ENCODE data around the gene DPP8. TPM values are rescaled to one million over a fixed set of nuclear protein-coding genes. Genes with fewer than 3 reads are reported as not detected.

DPP8 gene
- total RNA-seq, 1 experiment from 2014 or later, result 42.0 TPM

DNA sequence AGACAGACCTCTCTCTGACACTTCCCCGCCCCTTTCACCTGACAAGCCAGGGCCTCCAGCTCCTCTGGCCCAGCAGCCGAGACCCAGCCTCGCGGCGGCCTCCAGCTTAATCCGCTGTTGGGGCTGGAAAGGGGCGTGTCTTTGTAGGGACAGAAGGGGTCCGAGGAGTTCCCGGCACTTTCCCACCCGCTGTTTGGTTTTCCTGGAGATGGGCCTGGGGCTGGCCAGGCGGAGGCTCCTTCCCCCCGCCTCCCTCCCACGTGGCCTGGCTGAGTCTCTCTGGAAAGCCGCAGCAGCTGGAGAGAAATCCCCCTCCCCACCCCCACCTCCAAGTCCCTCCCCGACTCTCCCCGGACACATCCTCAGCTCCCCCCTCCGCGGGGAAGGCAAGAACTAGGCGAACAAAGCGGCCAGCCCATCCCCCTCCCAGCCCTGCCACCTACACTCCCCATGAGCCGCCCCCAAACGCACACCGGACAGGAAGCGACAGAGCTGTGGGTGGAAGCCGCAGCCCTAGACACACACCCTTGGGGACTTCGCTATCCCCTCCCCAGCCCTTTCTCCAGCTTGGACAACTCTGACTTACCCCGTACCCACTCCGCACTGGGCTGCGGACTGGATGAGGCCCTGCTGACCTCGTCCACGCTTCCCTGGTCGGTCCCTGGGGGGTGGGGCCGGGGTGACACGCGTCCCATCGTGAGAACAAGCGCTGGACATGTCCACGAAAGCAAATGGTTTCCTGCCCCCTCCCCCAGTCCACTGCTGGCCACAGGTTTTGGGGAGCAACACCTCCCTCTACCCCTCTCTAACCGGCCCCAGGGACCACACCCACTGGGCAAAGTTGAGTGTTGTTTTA lies 95.9 kb downstream of the DPP8 start:
- DNase-seq, result no peak
- H3K9ac ChIP-seq (ENCODE audit: low read length), result no peak overlapping the region
- H3K9me3 ChIP-seq (ENCODE audit: low read length), result no peaks in the 10 kb centered on the region
- no peaks in the 10 kb centered on the region for H3K27me3 ChIP-seq (ENCODE audit: low read length)
- H3K79me2 ChIP-seq (ENCODE audit: low read length), result no peaks in the 10 kb centered on the region
- no peaks in the 10 kb centered on the region for H4K20me1 ChIP-seq (ENCODE audit: insufficient read depth, low read depth, low read length)
- H3K27ac ChIP-seq (ENCODE audit: low read length), result no peak overlapping the region
- H2AFZ ChIP-seq (ENCODE audit: low read length), result no peak overlapping the region
- no peak overlapping the region for H3K4me3 ChIP-seq (ENCODE audit: low read length)
- H3K36me3 ChIP-seq (ENCODE audit: insufficient read depth, low read length), result no peaks in the 10 kb centered on the region
- H3K4me2 ChIP-seq (ENCODE audit: low read depth, low read length, poor library complexity, severe bottlenecking), result no peak overlapping the region
- no peaks in the 10 kb centered on the region for H3K4me1 ChIP-seq (ENCODE audit: low read length)
- H3K9me2 ChIP-seq (replicated peaks; ENCODE audit: insufficient read depth, low read length), result no peaks in the 10 kb centered on the region

- Histone ChIP-seq H3K27ac (ENCODE audit: low read length) (no peak overlapping the region), H3K9ac (ENCODE audit: low read length) (no peak overlapping the region), H2AFZ (ENCODE audit: low read length) (no peak overlapping the region), H3K27me3 (ENCODE audit: low read length) (no peaks in the 10 kb centered on the region), H3K36me3 (ENCODE audit: insufficient read depth, low read length) (no peaks in the 10 kb centered on the region), H4K20me1 (ENCODE audit: insufficient read depth, low read depth, low read length) (no peaks in the 10 kb centered on the region), H3K4me2 (ENCODE audit: low read depth, low read length, poor library complexity, severe bottlenecking) (no peak overlapping the region), H3K79me2 (ENCODE audit: low read length) (no peaks in the 10 kb centered on the region), H3K9me2 (replicated peaks; ENCODE audit: insufficient read depth, low read length) (no peaks in the 10 kb centered on the region), H3K9me3 (ENCODE audit: low read length) (no peaks in the 10 kb centered on the region), H3K4me3 (ENCODE audit: low read length) (no peak overlapping the region), H3K4me1 (ENCODE audit: low read length) (no peaks in the 10 kb centered on the region)
- DNase-seq, result no peak
Measured at GRCh38 chr15:65420975-65421359, 96.5 kb downstream of the DPP8 start.

- DNase-seq, result no peak
- no peak overlapping the region for H3K9ac ChIP-seq (ENCODE audit: low read length)
- no peaks in the 10 kb centered on the region for H3K9me2 ChIP-seq (replicated peaks; ENCODE audit: insufficient read depth, low read length)
- no peak overlapping the region for H3K27ac ChIP-seq (ENCODE audit: low read length)
- no peak overlapping the region for H3K4me2 ChIP-seq (ENCODE audit: low read depth, low read length, poor library complexity, severe bottlenecking)
- H2AFZ ChIP-seq (ENCODE audit: low read length), result no peak overlapping the region
- no peaks in the 10 kb centered on the region for H3K4me1 ChIP-seq (ENCODE audit: low read length)
- no peaks in the 10 kb centered on the region for H4K20me1 ChIP-seq (ENCODE audit: insufficient read depth, low read depth, low read length)
- H3K9me3 ChIP-seq (ENCODE audit: low read length), result no peaks in the 10 kb centered on the region
- H3K36me3 ChIP-seq (ENCODE audit: insufficient read depth, low read length), result no peaks in the 10 kb centered on the region
- no peaks in the 10 kb centered on the region for H3K79me2 ChIP-seq (ENCODE audit: low read length)
- H3K27me3 ChIP-seq (ENCODE audit: low read length), result no peaks in the 10 kb centered on the region
- H3K4me3 ChIP-seq (ENCODE audit: low read length), result no peak overlapping the region
Measured at GRCh38 chr15:65418596-65418995, 98.9 kb downstream of the DPP8 start.

- H3K79me2 ChIP-seq (ENCODE audit: low read length), result no peaks in the 10 kb centered on the region
- no peaks in the 10 kb centered on the region for H4K20me1 ChIP-seq (ENCODE audit: insufficient read depth, low read depth, low read length)
- no peak overlapping the region for H3K27ac ChIP-seq (ENCODE audit: low read length)
- no peak overlapping the region for H2AFZ ChIP-seq (ENCODE audit: low read length)
- no peaks in the 10 kb centered on the region for H3K9me2 ChIP-seq (replicated peaks; ENCODE audit: insufficient read depth, low read length)
- no peak overlapping the region for H3K9ac ChIP-seq (ENCODE audit: low read length)
- no peaks in the 10 kb centered on the region for H3K4me1 ChIP-seq (ENCODE audit: low read length)
- H3K27me3 ChIP-seq (ENCODE audit: low read length), result no peaks in the 10 kb centered on the region
- no peak for DNase-seq
- H3K9me3 ChIP-seq (ENCODE audit: low read length), result no peaks in the 10 kb centered on the region
- H3K36me3 ChIP-seq (ENCODE audit: insufficient read depth, low read length), result no peaks in the 10 kb centered on the region
- H3K4me3 ChIP-seq (ENCODE audit: low read length), result no peak overlapping the region
- H3K4me2 ChIP-seq (ENCODE audit: low read depth, low read length, poor library complexity, severe bottlenecking), result no peak overlapping the region
Measured at GRCh38 chr15:65416845-65417416, 100.6 kb downstream of the DPP8 start.

- Histone ChIP-seq H3K27me3 (ENCODE audit: low read length) (no peaks in the 10 kb centered on the region), H4K20me1 (ENCODE audit: insufficient read depth, low read depth, low read length) (no peaks in the 10 kb centered on the region), H3K9ac (ENCODE audit: low read length) (no peak overlapping the region), H3K4me2 (ENCODE audit: low read depth, low read length, poor library complexity, severe bottlenecking) (no peak overlapping the region), H3K36me3 (ENCODE audit: insufficient read depth, low read length) (no peaks in the 10 kb centered on the region), H2AFZ (ENCODE audit: low read length) (no peak overlapping the region), H3K4me3 (ENCODE audit: low read length) (no peak overlapping the region), H3K27ac (ENCODE audit: low read length) (no peak overlapping the region), H3K4me1 (ENCODE audit: low read length) (no peaks in the 10 kb centered on the region), H3K9me3 (ENCODE audit: low read length) (no peaks in the 10 kb centered on the region), H3K79me2 (ENCODE audit: low read length) (no peaks in the 10 kb centered on the region), H3K9me2 (replicated peaks; ENCODE audit: insufficient read depth, low read length) (no peaks in the 10 kb centered on the region)
- DNase-seq, result no peak
Measured at GRCh38 chr15:65414841-65415621, 102.5 kb downstream of the DPP8 start.

DNA sequence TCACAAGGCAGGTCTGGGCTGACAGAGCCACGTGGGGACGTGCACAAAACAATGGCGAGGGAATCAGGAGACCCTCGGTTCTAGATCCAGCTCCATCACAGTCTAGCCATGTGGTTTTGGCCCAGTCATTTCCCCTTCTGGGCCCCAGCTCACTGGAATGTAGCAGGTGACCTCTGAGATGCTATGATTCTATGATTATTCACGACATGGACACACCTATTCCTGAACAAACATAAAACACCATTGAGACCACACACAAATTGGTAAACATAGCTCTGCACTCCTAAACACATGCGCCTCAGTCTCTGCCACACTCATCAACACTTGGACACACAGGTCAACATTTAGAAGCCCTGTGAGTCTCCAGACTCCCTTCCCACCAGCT lies 103.7 kb downstream of the DPP8 start:
- Histone ChIP-seq H3K27me3 (ENCODE audit: low read length) (no peaks in the 10 kb centered on the region), H3K36me3 (ENCODE audit: insufficient read depth, low read length) (no peaks in the 10 kb centered on the region), H2AFZ (ENCODE audit: low read length) (no peak overlapping the region)

GRCh38 chr15:65413051-65413759 lies 104.3 kb downstream of the DPP8 start:
- Histone ChIP-seq H3K4me1 (ENCODE audit: low read length) (peaks cover 18% of the 10 kb centered on the region), H2AFZ (ENCODE audit: low read length) (no peak overlapping the region), H3K79me2 (ENCODE audit: low read length) (no peaks in the 10 kb centered on the region), H3K4me2 (ENCODE audit: low read depth, low read length, poor library complexity, severe bottlenecking) (no peak overlapping the region), H3K9me2 (replicated peaks; ENCODE audit: insufficient read depth, low read length) (no peaks in the 10 kb centered on the region), H3K27me3 (ENCODE audit: low read length) (no peaks in the 10 kb centered on the region), H3K9me3 (ENCODE audit: low read length) (no peaks in the 10 kb centered on the region), H3K4me3 (ENCODE audit: low read length) (no peak overlapping the region), H3K9ac (ENCODE audit: low read length) (no peak overlapping the region), H3K36me3 (ENCODE audit: insufficient read depth, low read length) (no peaks in the 10 kb centered on the region), H3K27ac (ENCODE audit: low read length) (no peak overlapping the region), H4K20me1 (ENCODE audit: insufficient read depth, low read depth, low read length) (no peaks in the 10 kb centered on the region)
- DNase-seq, result no peak

More for the DNA sequence above, 103.7 kb downstream of the DPP8 start:
- no peak overlapping the region for H3K9ac ChIP-seq (ENCODE audit: low read length)
- no peak overlapping the region for H3K4me3 ChIP-seq (ENCODE audit: low read length)
- DNase-seq, result no peak
- no peak overlapping the region for H3K27ac ChIP-seq (ENCODE audit: low read length)
- no peak overlapping the region for H3K4me2 ChIP-seq (ENCODE audit: low read depth, low read length, poor library complexity, severe bottlenecking)
- H3K4me1 ChIP-seq (ENCODE audit: low read length), result peaks cover 12% of the 10 kb centered on the region
- H3K79me2 ChIP-seq (ENCODE audit: low read length), result no peaks in the 10 kb centered on the region
- no peaks in the 10 kb centered on the region for H4K20me1 ChIP-seq (ENCODE audit: insufficient read depth, low read depth, low read length)
- H3K9me3 ChIP-seq (ENCODE audit: low read length), result no peaks in the 10 kb centered on the region
- no peaks in the 10 kb centered on the region for H3K9me2 ChIP-seq (replicated peaks; ENCODE audit: insufficient read depth, low read length)

DNA sequence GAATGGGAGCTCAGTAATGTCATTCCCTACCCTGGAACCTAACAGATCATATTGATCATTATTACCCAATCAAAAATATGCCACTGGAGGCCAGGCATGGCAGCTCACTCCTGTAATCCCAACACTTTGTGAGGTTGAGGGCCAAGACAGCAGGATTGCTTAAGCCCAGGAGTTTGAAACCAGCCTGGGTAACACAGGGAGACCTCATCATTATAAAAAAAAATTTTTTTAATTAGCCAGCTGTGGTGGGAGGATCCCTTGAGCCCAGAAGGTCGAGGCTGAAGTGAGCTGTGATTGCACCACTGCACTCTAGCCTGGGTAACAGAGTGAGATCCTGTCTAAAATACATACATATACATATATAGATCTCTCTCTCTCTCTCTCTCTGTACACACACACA lies 104.9 kb downstream of the DPP8 start:
- no peaks in the 10 kb centered on the region for H3K9me3 ChIP-seq (ENCODE audit: low read length)
- H2AFZ ChIP-seq (ENCODE audit: low read length), result no peak overlapping the region
- no peak overlapping the region for H3K4me2 ChIP-seq (ENCODE audit: low read depth, low read length, poor library complexity, severe bottlenecking)
- H3K27me3 ChIP-seq (ENCODE audit: low read length), result no peaks in the 10 kb centered on the region
- no peaks in the 10 kb centered on the region for H3K36me3 ChIP-seq (ENCODE audit: insufficient read depth, low read length)
- no peaks in the 10 kb centered on the region for H3K9me2 ChIP-seq (replicated peaks; ENCODE audit: insufficient read depth, low read length)
- no peak for DNase-seq
- no peak overlapping the region for H3K27ac ChIP-seq (ENCODE audit: low read length)
- no peaks in the 10 kb centered on the region for H4K20me1 ChIP-seq (ENCODE audit: insufficient read depth, low read depth, low read length)
- no peak overlapping the region for H3K4me3 ChIP-seq (ENCODE audit: low read length)
- no peaks in the 10 kb centered on the region for H3K79me2 ChIP-seq (ENCODE audit: low read length)
- H3K4me1 ChIP-seq (ENCODE audit: low read length), result peaks cover 19% of the 10 kb centered on the region
- H3K9ac ChIP-seq (ENCODE audit: low read length), result no peak overlapping the region

All from Karpas-422 (cell line).